NT2/D1 (cell line): Measurements from ENCODE around the gene TIMM29.

ENCODE experiments used
- SUZ12 ChIP-seq: IDR thresholded peaks from 2 replicates; pipeline ENCODE4 v1.6.1; 2011; ENCODE audit not compliant: insufficient read length, insufficient read depth; ENCODE audit errors: extremely low read depth
- YY1 ChIP-seq: IDR thresholded peaks from 2 replicates; pipeline ENCODE4 v1.6.1; 2011; ENCODE audit not compliant: insufficient read length, insufficient read depth
- ZNF274 ChIP-seq: IDR thresholded peaks from 2 replicates; pipeline ENCODE4 v1.6.1; 2011; ENCODE audit warnings: mild to moderate bottlenecking, low read depth, low read length

DNA sequence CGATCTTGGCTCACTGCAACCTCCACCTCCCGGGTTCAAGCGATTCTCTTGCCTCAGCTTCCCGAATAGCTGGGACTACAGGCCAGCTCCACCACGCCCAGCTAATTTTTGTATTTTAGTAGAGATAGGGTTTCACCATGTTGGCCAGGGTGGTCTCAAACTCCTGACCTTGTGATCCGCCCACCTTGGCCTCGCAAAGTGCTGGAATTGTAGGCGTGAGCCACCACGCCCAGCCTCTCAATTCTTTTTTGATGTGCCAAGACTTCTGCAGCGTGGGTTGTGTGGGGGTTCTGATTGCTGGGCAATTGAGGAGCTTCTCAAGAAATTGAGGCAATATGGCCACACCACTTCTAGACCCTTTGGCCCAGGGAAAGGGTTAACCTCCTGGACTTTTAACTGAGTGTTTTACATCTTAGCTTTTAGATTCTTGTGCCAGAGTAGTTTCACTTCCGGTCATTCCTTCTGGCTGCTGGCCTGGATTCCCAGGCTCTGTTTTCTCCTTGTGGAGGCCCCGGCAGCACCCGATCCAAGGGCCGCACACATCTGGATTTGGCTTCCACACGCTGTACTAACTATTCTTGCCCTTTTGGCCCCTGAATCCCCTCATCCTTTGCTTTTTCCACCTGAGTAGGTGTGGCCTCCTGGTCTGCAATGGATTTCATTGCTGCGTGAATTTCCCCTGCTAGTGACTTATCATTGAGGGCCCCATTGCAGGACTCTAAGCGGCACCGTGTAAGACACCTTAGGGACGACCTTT, 46.9 kb downstream of the TIMM29 start:
- TF ChIP-seq SUZ12 = no peak
- no peak for TF ChIP-seq YY1
- TF ChIP-seq ZNF274 = no peak
